ENCODE results near the gene RCE1.
A peak's percentile ranks its signal among the peaks of the same experiment; 100 is the strongest.

The RCE1 gene

GRCh38 chr11:66853242-66854229 lies 10.3 kb downstream of the RCE1 start:
- Histone ChIP-seq H3K4ac (ENCODE audit: low read length) (no peak overlapping the region), H3K14ac (ENCODE audit: low read length) (peak overlapping the region; percentile 8), H2AFZ (ENCODE audit: low read length) (no peak overlapping the region), H4K91ac (ENCODE audit: low read depth, low read length, poor library complexity) (no peak overlapping the region), H3K4me2 (ENCODE audit: insufficient read depth, low read length, poor library complexity, severe bottlenecking) (no peak overlapping the region), H3K4me3 (ENCODE audit: low read length in 2 of 2) (no peak overlapping the region), H4K8ac (ENCODE audit: low read depth, low read length) (peak overlapping the region; percentile 65), H2AK5ac (ENCODE audit: low read depth, low read length) (peak overlapping the region; percentile 90), H3K9ac (ENCODE audit: low read depth, low read length, poor library complexity) (peak overlapping the region; percentile 44), H2BK120ac (ENCODE audit: low read depth, low read length) (no peak overlapping the region), H3K23ac (ENCODE audit: low read depth, low read length, poor library complexity) (peak overlapping the region; percentile 20), H3K9me3 (replicated peaks in 1 of 2; ENCODE audit: control insufficient read depth in 2 of 2, insufficient read depth in 1 of 2, low read depth in 1 of 2, low read length in 2 of 2) (no peaks in the 10 kb centered on the region), H3K27ac (replicated peaks; ENCODE audit: low read length) (no peak overlapping the region), H3K36me3 (replicated peaks in 1 of 2; ENCODE audit: control insufficient read depth in 2 of 2, insufficient read depth in 2 of 2, low read length in 2 of 2) (peaks cover 4 to 20% of the 10 kb centered on the region in 2 donors), H2BK5ac (ENCODE audit: low read length) (peak overlapping the region; percentile 66), H3K4me1 (ENCODE audit: control insufficient read depth in 2 of 2, insufficient read depth in 1 of 2, low read depth in 1 of 2, low read length in 2 of 2) (peaks cover 4 to 14% of the 10 kb centered on the region in 2 donors), H3K79me1 (ENCODE audit: low read depth, low read length) (peaks cover 6% of the 10 kb centered on the region), H2BK12ac (ENCODE audit: low read length) (peak overlapping the region; percentile 58), H3K18ac (ENCODE audit: low read length) (no peak overlapping the region), H3K27me3 (ENCODE audit: control insufficient read depth in 3 of 3, insufficient read depth in 3 of 3, low read depth in 1 of 3, low read length in 3 of 3) (no peaks in the 10 kb centered on the region), H2BK15ac (ENCODE audit: low read length) (no peak overlapping the region)
- WGBS, 2 donors (ENCODE audit: extremely low coverage in 2 of 2, insufficient read length in 2 of 2, insufficient replicate concordance in 1 of 2) = no CpG with 5 or more reads among the region's 26 CpGs
- DNase-seq (ENCODE audit: low spot score) = no peak

GRCh38 chr11:66854231-66854661 lies 11.0 kb downstream of the RCE1 start:
- Histone ChIP-seq H3K4me3 (ENCODE audit: low read length in 2 of 2) (no peak overlapping the region), H2BK15ac (ENCODE audit: low read length) (peak overlapping the region; percentile 34), H2AFZ (ENCODE audit: low read length) (no peak overlapping the region), H3K4me1 (ENCODE audit: control insufficient read depth in 2 of 2, insufficient read depth in 1 of 2, low read depth in 1 of 2, low read length in 2 of 2) (peaks cover 4 to 14% of the 10 kb centered on the region in 2 donors), H3K23ac (ENCODE audit: low read depth, low read length, poor library complexity) (peak overlapping the region; percentile 20), H3K79me1 (ENCODE audit: low read depth, low read length) (peaks cover 8% of the 10 kb centered on the region), H3K27ac (replicated peaks; ENCODE audit: low read length) (no peak overlapping the region), H3K36me3 (replicated peaks in 1 of 2; ENCODE audit: control insufficient read depth in 2 of 2, insufficient read depth in 2 of 2, low read length in 2 of 2) (peaks cover 0 to 18% of the 10 kb centered on the region in 2 donors), H3K4me2 (ENCODE audit: insufficient read depth, low read length, poor library complexity, severe bottlenecking) (no peak overlapping the region), H2BK12ac (ENCODE audit: low read length) (no peak overlapping the region), H3K9ac (ENCODE audit: low read depth, low read length, poor library complexity) (peak overlapping the region; percentile 44), H2BK5ac (ENCODE audit: low read length) (no peak overlapping the region), H3K14ac (ENCODE audit: low read length) (peak overlapping the region; percentile 8), H2BK120ac (ENCODE audit: low read depth, low read length) (no peak overlapping the region), H3K27me3 (ENCODE audit: control insufficient read depth in 3 of 3, insufficient read depth in 3 of 3, low read depth in 1 of 3, low read length in 3 of 3) (no peaks in the 10 kb centered on the region), H3K9me3 (replicated peaks in 1 of 2; ENCODE audit: control insufficient read depth in 2 of 2, insufficient read depth in 1 of 2, low read depth in 1 of 2, low read length in 2 of 2) (no peaks in the 10 kb centered on the region), H3K18ac (ENCODE audit: low read length) (no peak overlapping the region), H2AK5ac (ENCODE audit: low read depth, low read length) (peak overlapping the region; percentile 90), H4K8ac (ENCODE audit: low read depth, low read length) (peak overlapping the region; percentile 65), H3K4ac (ENCODE audit: low read length) (no peak overlapping the region), H4K91ac (ENCODE audit: low read depth, low read length, poor library complexity) (no peak overlapping the region)
- DNase-seq (ENCODE audit: low spot score) = no peak
- no CpG with 5 or more reads among the region's 12 CpGs for WGBS, 2 donors (ENCODE audit: extremely low coverage in 2 of 2, insufficient read length in 2 of 2, insufficient replicate concordance in 1 of 2)

GRCh38 chr11:66854729-66855211 lies 11.5 kb downstream of the RCE1 start:
- H3K18ac ChIP-seq (ENCODE audit: low read length) = peak overlapping the region; percentile 59
- no peaks in the 10 kb centered on the region for H3K9me3 ChIP-seq (replicated peaks in 1 of 2; ENCODE audit: control insufficient read depth in 2 of 2, insufficient read depth in 1 of 2, low read depth in 1 of 2, low read length in 2 of 2)
- H3K4me1 ChIP-seq (ENCODE audit: control insufficient read depth in 2 of 2, insufficient read depth in 1 of 2, low read depth in 1 of 2, low read length in 2 of 2) = peaks cover 4 to 14% of the 10 kb centered on the region in 2 donors
- H3K27ac ChIP-seq (replicated peaks; ENCODE audit: low read length) = no peak overlapping the region
- no peak for DNase-seq (ENCODE audit: low spot score)
- H3K23ac ChIP-seq (ENCODE audit: low read depth, low read length, poor library complexity) = peak overlapping the region; percentile 73
- H3K4ac ChIP-seq (ENCODE audit: low read length) = no peak overlapping the region
- H3K14ac ChIP-seq (ENCODE audit: low read length) = no peak overlapping the region
- no peak overlapping the region for H3K4me2 ChIP-seq (ENCODE audit: insufficient read depth, low read length, poor library complexity, severe bottlenecking)
- H2BK120ac ChIP-seq (ENCODE audit: low read depth, low read length) = peak overlapping the region; percentile 10
- H3K4me3 ChIP-seq (ENCODE audit: low read length in 2 of 2) = no peak overlapping the region
- peak overlapping the region; percentile 34 for H2BK15ac ChIP-seq (ENCODE audit: low read length)
- no peaks in the 10 kb centered on the region for H3K27me3 ChIP-seq (ENCODE audit: control insufficient read depth in 3 of 3, insufficient read depth in 3 of 3, low read depth in 1 of 3, low read length in 3 of 3)
- H2AK5ac ChIP-seq (ENCODE audit: low read depth, low read length) = peak overlapping the region; percentile 64
- H3K9ac ChIP-seq (ENCODE audit: low read depth, low read length, poor library complexity) = no peak overlapping the region
- H3K36me3 ChIP-seq (replicated peaks in 1 of 2; ENCODE audit: control insufficient read depth in 2 of 2, insufficient read depth in 2 of 2, low read length in 2 of 2) = peaks cover 0 to 15% of the 10 kb centered on the region in 2 donors
- no peak overlapping the region for H2BK5ac ChIP-seq (ENCODE audit: low read length)
- H3K79me1 ChIP-seq (ENCODE audit: low read depth, low read length) = peaks cover 11% of the 10 kb centered on the region
- H4K91ac ChIP-seq (ENCODE audit: low read depth, low read length, poor library complexity) = no peak overlapping the region
- peak overlapping the region; percentile 97 for H2BK12ac ChIP-seq (ENCODE audit: low read length)
- H4K8ac ChIP-seq (ENCODE audit: low read depth, low read length) = no peak overlapping the region
- no CpG with 5 or more reads among the region's 15 CpGs for WGBS, 2 donors (ENCODE audit: extremely low coverage in 2 of 2, insufficient read length in 2 of 2, insufficient replicate concordance in 1 of 2)
- H2AFZ ChIP-seq (ENCODE audit: low read length) = no peak overlapping the region
